Lung (tissue), 12 donors: ENCODE data around the gene ALPI. TPM values are rescaled to one million over a fixed set of nuclear protein-coding genes. Genes with fewer than 3 reads are reported as not detected.
A peak's percentile ranks its signal among the peaks of the same experiment; 100 is the strongest.

Experiments
- ATAC-seq: fragments of 200-7000 bp; cut with Tn5 transposase; one replicate; pipeline ENCODE4 v1.9.1; 2020; ENCODE audit warnings: moderate number of reproducible peaks; ENCODE audit not compliant: insufficient read depth, low FRiP score
- DNase-seq, 3 donors: peaks; one replicate each; pipeline ENCODE4 v3.0.0-alpha.2; 2013 to 2017
- H3K27ac ChIP-seq, 2 donors: one replicate each; pipeline ENCODE4 v1.5.1; 2013; ENCODE audit warnings: mild to moderate bottlenecking in 2 of 2, moderate library complexity in 2 of 2, control low read depth in 1 of 2, inconsistent platforms in 1 of 2, low read depth in 1 of 2, low read length in 1 of 2
- H3K27me3 ChIP-seq, 3 donors: one replicate each; pipeline ENCODE4 v1.5.1; 2013; ENCODE audit warnings: low read length in 2 of 3; ENCODE audit not compliant: control insufficient read depth in 3 of 3, insufficient read depth in 3 of 3
- H3K36me3 ChIP-seq, 4 donors: one replicate each; pipeline ENCODE4 v1.5.1; 2013; ENCODE audit warnings: low read length in 4 of 4, mild to moderate bottlenecking in 1 of 4, moderate library complexity in 1 of 4; ENCODE audit not compliant: control insufficient read depth in 4 of 4, insufficient read depth in 4 of 4
- H3K4me1 ChIP-seq, 5 donors: one replicate each; pipeline ENCODE4 v1.5.1; 2013; ENCODE audit warnings: low read length in 5 of 5, mild to moderate bottlenecking in 2 of 5, moderate library complexity in 1 of 5; ENCODE audit not compliant: control insufficient read depth in 5 of 5, insufficient read depth in 5 of 5
- H3K4me3 ChIP-seq: one replicate; pipeline ENCODE4 v1.5.1; 2013; ENCODE audit warnings: mild to moderate bottlenecking, control low read depth, moderate library complexity
- H3K9ac ChIP-seq, 2 donors: one replicate each; pipeline ENCODE4 v1.5.1; 2013; ENCODE audit warnings: low read length in 2 of 2, control low read depth in 1 of 2; ENCODE audit not compliant: insufficient read depth in 1 of 2
- H3K9me3 ChIP-seq, 4 donors: one replicate each; pipeline ENCODE4 v1.5.1; 2013; ENCODE audit warnings: low read length in 3 of 4, mild to moderate bottlenecking in 1 of 4, moderate library complexity in 1 of 4; ENCODE audit not compliant: control insufficient read depth in 4 of 4, insufficient read depth in 3 of 4
- CTCF ChIP-seq: IDR thresholded peaks from 2 replicates; pipeline ENCODE4 v1.5.1; 2012; ENCODE audit warnings: mild to moderate bottlenecking; ENCODE audit errors: control extremely low read depth, extremely low read depth
- WGBS, 2 donors: extraction: QIAGEN DNeasy Blood & Tissue Kit; methylation state at CpG; one replicate each; pipeline ENCODE4 v1.1.7; 2013; 5-methylcytosine and 5-hydroxymethylcytosine counted together
- polyA plus RNA-seq, 2 donors: library from polyadenylated mRNA; stranded (reverse); fragments of 200-250 nt; gene quantifications; one replicate each; pipeline ENCODE4 v1.2.1, GENCODE V29; 2013
- total RNA-seq, 2 donors: library from RNA; depleted of rRNA in 1 of 2; stranded (reverse); fragments of >200 nt in 1 of 2; gene quantifications; one replicate each; pipeline ENCODE4 v1.2.1, GENCODE V29; 2014 to 2021
- donor health status: control.
- donor health status: control.
- donor health status: Bipolar disorder and iron deficiency.
- donor health status: healthy.
- donor health status: DM: yes; HTN: yes; CAD: no.

ALPI gene
- total and polyA plus RNA-seq, 4 donors = not detected

- DNase-seq (no peak), ATAC-seq (no peak)
- Histone ChIP-seq H3K36me3 (no peaks in the 10 kb centered on the region), H3K27me3 (peaks cover 14 to 65% (median 42%) of the 10 kb centered on the region in 3 donors), H3K9me3 (peaks cover 0 to 10% (median 0%) of the 10 kb centered on the region in 4 donors), H3K9ac (no peak overlapping the region), H3K4me1 (peaks cover 0 to 11% (median 0%) of the 10 kb centered on the region in 5 donors), H3K27ac (no peak overlapping the region), H3K4me3 (no peak overlapping the region)
- WGBS, 2 donors = 72 to 91% methylated on average over 5 of the region's 5 CpGs
- TF ChIP-seq CTCF = no peak
These were observed 38.5 kb upstream of the ALPI start for GRCh38 chr2:232417489-232417888.

- no peak overlapping the region for H3K4me3 ChIP-seq
These were observed 37.9 kb upstream of the ALPI start for GRCh38 chr2:232418056-232418455.

GRCh38 chr2:232418466-232419244, 37.3 kb upstream of the ALPI start:
- 2 to 4% methylated on average over 47 to 49 of the region's 49 CpGs for WGBS, 2 donors
- H3K27ac ChIP-seq = peak overlapping the region in 1 of 2 donors; percentile 13

More at GRCh38 chr2:232418056-232418455, 37.9 kb upstream of the ALPI start:
- DNase-seq (no peak), ATAC-seq (no peak)
- no peak overlapping the region for H3K27ac ChIP-seq
- peaks cover 14 to 63% (median 44%) of the 10 kb centered on the region in 3 donors for H3K27me3 ChIP-seq
- no peak overlapping the region for H3K9ac ChIP-seq
- H3K36me3 ChIP-seq = no peaks in the 10 kb centered on the region
- peaks cover 0 to 11% (median 2%) of the 10 kb centered on the region in 4 donors for H3K9me3 ChIP-seq
- WGBS, 2 donors = 69 to 81% methylated on average over 6 of the region's 6 CpGs
- no peak for TF ChIP-seq CTCF
- H3K4me1 ChIP-seq = peaks cover 0 to 11% (median 0%) of the 10 kb centered on the region in 5 donors

More at GRCh38 chr2:232418466-232419244, 37.3 kb upstream of the ALPI start:
- H3K9ac ChIP-seq = no peak overlapping the region
- peaks cover 0 to 11% (median 2%) of the 10 kb centered on the region in 4 donors for H3K9me3 ChIP-seq
- DNase-seq (peak; percentile 33 to 55 (median 39)), ATAC-seq (peak; percentile 46)
- no peak for TF ChIP-seq CTCF
- peaks cover 14 to 60% (median 39%) of the 10 kb centered on the region in 3 donors for H3K27me3 ChIP-seq
- no peaks in the 10 kb centered on the region for H3K36me3 ChIP-seq
- no peak overlapping the region for H3K4me3 ChIP-seq
- peaks cover 0 to 11% (median 0%) of the 10 kb centered on the region in 5 donors for H3K4me1 ChIP-seq
